Osteoblast (primary cell): Measurements from ENCODE around the gene SEMA3B. TPM values are rescaled to one million over a fixed set of nuclear protein-coding genes. Genes with fewer than 3 reads are reported as not detected.

ENCODE experiments used
- DNase-seq: peaks from one replicate; pipeline ENCODE4 v3.0.0; 2011; ENCODE audit warnings: low spot score, mixed read lengths; ENCODE audit not compliant: insufficient read length; ENCODE audit errors: missing footprints
- H2AFZ ChIP-seq: 2 replicates; pipeline ENCODE4 v1.6.0; 2011; ENCODE audit warnings: mild to moderate bottlenecking, low read length
- H3K27ac ChIP-seq: 2 replicates; pipeline ENCODE4 v1.5.1; 2011; ENCODE audit warnings: mild to moderate bottlenecking, low read depth, low read length, moderate library complexity
- H3K27me3 ChIP-seq: 2 replicates; pipeline ENCODE4 v1.6.0; 2012; ENCODE audit warnings: mild to moderate bottlenecking, control low read depth, inconsistent platforms, low read length, moderate library complexity; ENCODE audit not compliant: insufficient read depth
- H3K36me3 ChIP-seq: 2 replicates; pipeline ENCODE4 v1.5.1; 2011; ENCODE audit warnings: mild to moderate bottlenecking, low read length, control low read depth, moderate library complexity; ENCODE audit not compliant: insufficient read depth
- H3K4me1 ChIP-seq: 2 replicates; pipeline ENCODE4 v1.5.1; 2011; ENCODE audit warnings: mild to moderate bottlenecking, low read length, control low read depth, moderate library complexity; ENCODE audit not compliant: insufficient read depth
- H3K4me2 ChIP-seq: 2 replicates; pipeline ENCODE4 v1.6.0; 2011; ENCODE audit warnings: mild to moderate bottlenecking, low read length; ENCODE audit not compliant: insufficient read depth
- H3K4me3 ChIP-seq: fragments of 200-600 bp; sonication (generic); 3 replicates; pipeline ENCODE4 v1.5.1; 2012; ENCODE audit warnings: mild to moderate bottlenecking, low read length, inconsistent platforms; ENCODE audit not compliant: insufficient read depth
- H3K79me2 ChIP-seq: 2 replicates; pipeline ENCODE4 v1.6.0; 2012; ENCODE audit warnings: mild to moderate bottlenecking, low read length, control low read depth, inconsistent platforms; ENCODE audit not compliant: insufficient read depth
- H3K9me3 ChIP-seq: 2 replicates; pipeline ENCODE4 v1.5.1; 2011; ENCODE audit warnings: low read depth, low read length, control low read depth
- H4K20me1 ChIP-seq: 2 replicates; pipeline ENCODE4 v1.6.0; 2012; ENCODE audit warnings: mild to moderate bottlenecking, low read length, control low read depth; ENCODE audit not compliant: insufficient read depth
- total RNA-seq: library from RNA; depleted of rRNA; stranded (reverse); fragments of >200 nt; gene quantifications from 2 replicates; pipeline ENCODE4 v1.2.3, GENCODE V29; 2012
- TF ChIP-seq, protein P1 (sequence below): IDR thresholded peaks from 2 replicates; pipeline ENCODE4 v1.5.1; 2011; ENCODE audit warnings: mild to moderate bottlenecking, low read depth, low read length, moderate library complexity; ENCODE audit errors: extremely low read depth

The SEMA3B gene
- total RNA-seq, 1 donor, result 10.1 TPM

DNA sequence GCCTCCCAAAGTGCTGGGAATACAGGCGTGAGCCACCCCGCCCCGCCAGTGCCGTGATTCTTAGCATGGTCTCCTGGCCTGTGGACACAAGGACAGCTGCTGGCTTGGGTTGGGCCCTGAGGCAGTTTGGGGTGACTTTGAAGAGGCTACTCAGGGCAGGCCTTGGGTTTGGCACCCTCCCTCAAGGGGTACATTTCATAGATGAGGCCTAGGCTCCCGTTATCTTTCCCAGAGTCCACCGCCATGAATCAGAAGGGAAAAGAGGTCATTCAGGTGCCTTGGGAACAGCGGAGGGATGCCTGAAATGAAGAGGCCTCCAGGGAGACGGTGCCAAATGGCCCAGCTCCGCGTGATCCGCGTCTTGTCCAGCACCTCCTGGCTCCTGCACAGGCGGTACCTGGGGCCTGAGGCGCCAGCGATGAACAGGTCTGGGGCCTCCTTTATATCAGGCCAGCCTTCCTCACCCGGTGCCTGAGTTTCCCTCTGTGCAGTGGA lies 23.6 kb upstream of the SEMA3B start:
- peaks cover 11% of the 10 kb centered on the region for H3K36me3 ChIP-seq
- peak; percentile 61 for DNase-seq
- H3K4me3 ChIP-seq, result peak overlapping the region; percentile 69
- H4K20me1 ChIP-seq, result peaks cover 74% of the 10 kb centered on the region
- H3K4me1 ChIP-seq, result peaks cover 75% of the 10 kb centered on the region
- no peaks in the 10 kb centered on the region for H3K9me3 ChIP-seq
- H3K4me2 ChIP-seq, result peak overlapping the region; percentile 85
- H2AFZ ChIP-seq, result no peak overlapping the region
- H3K27ac ChIP-seq, result peak overlapping the region; percentile 95
- TF ChIP-seq, protein P1, sequence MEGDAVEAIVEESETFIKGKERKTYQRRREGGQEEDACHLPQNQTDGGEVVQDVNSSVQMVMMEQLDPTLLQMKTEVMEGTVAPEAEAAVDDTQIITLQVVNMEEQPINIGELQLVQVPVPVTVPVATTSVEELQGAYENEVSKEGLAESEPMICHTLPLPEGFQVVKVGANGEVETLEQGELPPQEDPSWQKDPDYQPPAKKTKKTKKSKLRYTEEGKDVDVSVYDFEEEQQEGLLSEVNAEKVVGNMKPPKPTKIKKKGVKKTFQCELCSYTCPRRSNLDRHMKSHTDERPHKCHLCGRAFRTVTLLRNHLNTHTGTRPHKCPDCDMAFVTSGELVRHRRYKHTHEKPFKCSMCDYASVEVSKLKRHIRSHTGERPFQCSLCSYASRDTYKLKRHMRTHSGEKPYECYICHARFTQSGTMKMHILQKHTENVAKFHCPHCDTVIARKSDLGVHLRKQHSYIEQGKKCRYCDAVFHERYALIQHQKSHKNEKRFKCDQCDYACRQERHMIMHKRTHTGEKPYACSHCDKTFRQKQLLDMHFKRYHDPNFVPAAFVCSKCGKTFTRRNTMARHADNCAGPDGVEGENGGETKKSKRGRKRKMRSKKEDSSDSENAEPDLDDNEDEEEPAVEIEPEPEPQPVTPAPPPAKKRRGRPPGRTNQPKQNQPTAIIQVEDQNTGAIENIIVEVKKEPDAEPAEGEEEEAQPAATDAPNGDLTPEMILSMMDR, result no peak
- H3K79me2 ChIP-seq, result peaks cover 91% of the 10 kb centered on the region
- H3K27me3 ChIP-seq, result no peaks in the 10 kb centered on the region

DNA sequence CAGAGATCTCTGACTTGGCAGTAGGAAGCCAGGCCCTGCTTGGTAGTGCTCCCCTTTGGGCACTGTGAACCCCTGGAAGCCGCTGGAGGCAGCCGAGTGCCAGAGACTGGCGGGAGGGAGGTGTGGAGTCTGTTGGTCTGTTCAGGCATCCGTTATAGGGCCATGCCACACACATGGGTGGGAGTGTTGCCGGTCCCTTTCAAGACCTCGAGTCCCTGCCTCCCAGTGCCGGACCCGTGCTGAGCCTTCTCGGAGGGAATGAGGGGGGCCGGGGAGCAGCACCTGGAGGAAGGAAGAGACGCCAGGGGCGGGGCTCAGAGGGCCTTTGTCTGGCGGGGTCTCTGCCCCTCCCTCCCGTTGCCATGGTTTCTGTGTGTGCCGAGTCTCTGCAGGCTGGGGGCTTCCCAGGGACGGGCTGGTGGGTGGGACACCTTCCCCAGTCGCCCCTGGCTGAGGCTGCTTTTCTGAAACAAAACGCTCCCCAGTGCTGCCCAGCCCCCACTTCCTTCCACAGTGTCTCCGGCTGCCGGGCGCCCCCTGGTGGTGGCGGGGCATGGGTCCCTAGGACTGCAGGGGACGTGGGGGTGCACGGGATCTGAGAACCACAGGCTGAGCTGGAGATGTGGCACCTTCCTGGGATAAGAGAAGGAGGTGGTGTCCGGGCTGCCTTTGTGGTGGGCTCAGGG lies 23.0 kb upstream of the SEMA3B start:
- peak overlapping the region; percentile 60 for H2AFZ ChIP-seq
- H3K27ac ChIP-seq, result peak overlapping the region; percentile 95
- H3K36me3 ChIP-seq, result peaks cover 13% of the 10 kb centered on the region
- H4K20me1 ChIP-seq, result peaks cover 76% of the 10 kb centered on the region
- peak; percentile 98 for DNase-seq
- no peaks in the 10 kb centered on the region for H3K27me3 ChIP-seq
- peak overlapping the region; percentile 69 for H3K4me3 ChIP-seq
- TF ChIP-seq, protein P1, result peak; percentile 91
- peaks cover 91% of the 10 kb centered on the region for H3K79me2 ChIP-seq
- H3K4me1 ChIP-seq, result peaks cover 75% of the 10 kb centered on the region
- H3K9me3 ChIP-seq, result no peaks in the 10 kb centered on the region
- peak overlapping the region; percentile 85 for H3K4me2 ChIP-seq

DNA sequence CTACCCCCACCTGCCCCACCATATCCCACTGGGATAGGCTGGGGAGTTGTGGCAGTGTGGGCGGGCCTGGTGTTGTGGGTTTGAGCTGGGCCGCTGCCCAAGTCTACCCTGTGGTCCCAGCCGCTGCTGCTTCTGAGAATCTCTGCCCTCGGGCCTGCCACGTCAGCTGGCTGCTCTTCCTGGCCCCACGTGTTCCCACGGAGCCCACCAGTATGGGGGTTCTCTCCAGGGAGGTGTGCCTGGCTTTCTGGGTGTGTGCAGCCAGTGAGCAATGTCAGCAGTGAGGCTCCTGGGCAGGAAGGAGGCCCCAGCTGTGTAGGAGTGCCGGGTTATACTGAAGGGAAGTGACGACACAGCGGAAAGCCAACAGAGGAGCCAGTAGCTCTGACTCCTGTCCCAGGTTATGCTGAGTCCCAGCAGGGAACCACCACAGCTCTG lies 22.4 kb upstream of the SEMA3B start:
- H3K4me3 ChIP-seq, result peak overlapping the region; percentile 69
- TF ChIP-seq, protein P1, result peak; percentile 5
- peak overlapping the region; percentile 85 for H3K4me2 ChIP-seq
- no peaks in the 10 kb centered on the region for H3K9me3 ChIP-seq
- peak overlapping the region; percentile 95 for H3K27ac ChIP-seq
- peaks cover 91% of the 10 kb centered on the region for H3K79me2 ChIP-seq
- H3K4me1 ChIP-seq, result peaks cover 77% of the 10 kb centered on the region
- peak overlapping the region; percentile 60 for H2AFZ ChIP-seq
- no peaks in the 10 kb centered on the region for H3K27me3 ChIP-seq
- H4K20me1 ChIP-seq, result peaks cover 77% of the 10 kb centered on the region
- peak; percentile 98 for DNase-seq
- H3K36me3 ChIP-seq, result peaks cover 17% of the 10 kb centered on the region

DNA sequence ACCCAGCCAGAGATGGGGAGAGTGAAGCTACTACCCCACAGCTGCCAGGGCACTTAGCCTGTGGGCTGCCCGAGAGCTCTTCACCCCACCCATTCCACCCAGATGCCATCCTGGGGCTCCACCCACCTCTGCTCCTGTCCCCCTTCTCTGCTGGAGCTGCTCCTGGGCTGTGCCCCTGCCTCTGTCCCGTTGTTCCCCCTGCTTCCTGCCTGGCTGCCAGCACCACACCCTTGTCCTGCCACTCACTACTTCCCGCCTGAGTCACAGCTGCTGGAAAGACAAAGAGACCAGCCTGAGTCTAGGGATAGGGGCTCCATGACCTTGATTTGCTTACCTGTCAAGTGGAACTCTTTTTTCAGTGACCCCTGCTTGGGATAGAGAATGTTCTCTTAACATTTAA lies 20.6 kb upstream of the SEMA3B start:
- Histone ChIP-seq H3K27ac (peak overlapping the region; percentile 15), H3K9me3 (no peaks in the 10 kb centered on the region), H3K79me2 (peaks cover 91% of the 10 kb centered on the region), H3K36me3 (peaks cover 33% of the 10 kb centered on the region), H3K4me2 (no peak overlapping the region), H3K27me3 (no peaks in the 10 kb centered on the region), H3K4me1 (peaks cover 64% of the 10 kb centered on the region), H4K20me1 (peaks cover 77% of the 10 kb centered on the region), H2AFZ (no peak overlapping the region), H3K4me3 (no peak overlapping the region)
- TF ChIP-seq, protein P1, result no peak
- DNase-seq, result peak; percentile 89
